ENCODE results near the gene CELF2.
A peak's percentile ranks its signal among the peaks of the same experiment; 100 is the strongest.

CELF2 gene

GRCh38 chr10:11307004-11307403, 289.3 kb downstream of the CELF2 start:
- DNase-seq, result no peak

- DNase-seq, result no peak
These were observed 290.3 kb downstream of the CELF2 start for GRCh38 chr10:11307937-11308336.

GRCh38 chr10:11311027-11311426, 293.4 kb downstream of the CELF2 start:
- DNase-seq, result no peak

GRCh38 chr10:11313463-11313862, 295.8 kb downstream of the CELF2 start:
- DNase-seq, result no peak

GRCh38 chr10:11317936-11318670, 300.4 kb downstream of the CELF2 start:
- no peak for DNase-seq

GRCh38 chr10:11318826-11319598, 301.3 kb downstream of the CELF2 start:
- no peak for DNase-seq

- DNase-seq, result no peak
These were observed 302.4 kb downstream of the CELF2 start for GRCh38 chr10:11319990-11320602.

- DNase-seq, result no peak
These were observed 303.3 kb downstream of the CELF2 start for GRCh38 chr10:11320809-11321520.

- DNase-seq, result no peak
These were observed 305.0 kb downstream of the CELF2 start for GRCh38 chr10:11322698-11323097.

- no peak for DNase-seq
These were observed 307.2 kb downstream of the CELF2 start for GRCh38 chr10:11324761-11325321.

GRCh38 chr10:11325817-11326216, 308.1 kb downstream of the CELF2 start:
- no peak for DNase-seq

- no peak for DNase-seq
These were observed 308.6 kb downstream of the CELF2 start for GRCh38 chr10:11326241-11326640.

- no peak for DNase-seq
These were observed 309.4 kb downstream of the CELF2 start for GRCh38 chr10:11326913-11327616.

GRCh38 chr10:11328264-11329061, 310.8 kb downstream of the CELF2 start:
- peak; percentile 82 for DNase-seq

GRCh38 chr10:11329062-11329673, 311.5 kb downstream of the CELF2 start:
- DNase-seq, result no peak

GRCh38 chr10:11330383-11331045, 312.8 kb downstream of the CELF2 start:
- DNase-seq, result no peak

GRCh38 chr10:11331046-11331577, 313.4 kb downstream of the CELF2 start:
- no peak for DNase-seq

GRCh38 chr10:11331726-11332125, 314.1 kb downstream of the CELF2 start:
- DNase-seq, result no peak

GRCh38 chr10:11332846-11333245, 315.2 kb downstream of the CELF2 start:
- DNase-seq, result no peak

GRCh38 chr10:11334436-11334835, 316.8 kb downstream of the CELF2 start:
- no peak for DNase-seq

Measured in right hindlimb (tissue), 1 donor.